Iris pigment epithelial cell (primary cell): ENCODE results near the gene GALNT18.

ENCODE experiments used
- DNase-seq: peaks from one replicate; pipeline ENCODE4 v3.0.0-alpha.2; 2011; ENCODE audit warnings: low read depth

Gene GALNT18

GRCh38 chr11:11587122-11587521 is 34.7 kb downstream of the GALNT18 start:
- DNase-seq: no peak

GRCh38 chr11:11586465-11586864 is 35.3 kb downstream of the GALNT18 start:
- no peak for DNase-seq

- DNase-seq: peak; percentile 26
These were observed 36.9 kb downstream of the GALNT18 start for GRCh38 chr11:11584937-11585336.

- peak; percentile 85 for DNase-seq
These were observed 37.3 kb downstream of the GALNT18 start for GRCh38 chr11:11584530-11584810.

- DNase-seq: peak; percentile 4
These were observed 37.8 kb downstream of the GALNT18 start for GRCh38 chr11:11583801-11584529.

- DNase-seq: no peak
These were observed 39.6 kb downstream of the GALNT18 start for GRCh38 chr11:11582011-11582701.

- DNase-seq: no peak
These were observed 40.3 kb downstream of the GALNT18 start for GRCh38 chr11:11581481-11581880.

- no peak for DNase-seq
These were observed 40.9 kb downstream of the GALNT18 start for GRCh38 chr11:11580841-11581411.

- no peak for DNase-seq
These were observed 41.8 kb downstream of the GALNT18 start for GRCh38 chr11:11580012-11580411.

GRCh38 chr11:11579012-11579988 is 42.5 kb downstream of the GALNT18 start:
- no peak for DNase-seq

- no peak for DNase-seq
These were observed 43.6 kb downstream of the GALNT18 start for GRCh38 chr11:11577932-11578911.

- peak; percentile 8 for DNase-seq
These were observed 44.5 kb downstream of the GALNT18 start for GRCh38 chr11:11577251-11577855.

- no peak for DNase-seq
These were observed 47.2 kb downstream of the GALNT18 start for GRCh38 chr11:11574373-11575287.

- DNase-seq: no peak
These were observed 49.4 kb downstream of the GALNT18 start for GRCh38 chr11:11572386-11572785.

GRCh38 chr11:11571893-11572292 is 49.9 kb downstream of the GALNT18 start:
- DNase-seq: no peak

- no peak for DNase-seq
These were observed 51.0 kb downstream of the GALNT18 start for GRCh38 chr11:11570823-11571222.

- DNase-seq: no peak
These were observed 51.8 kb downstream of the GALNT18 start for GRCh38 chr11:11569936-11570491.

- DNase-seq: no peak
These were observed 53.1 kb downstream of the GALNT18 start for GRCh38 chr11:11568651-11569229.
